ENCODE data around the gene ILK. TPM values are rescaled to one million over a fixed set of nuclear protein-coding genes. Genes with fewer than 3 reads are reported as not detected.

Gene ILK
- total and polyA plus RNA-seq, 10 of the 15 experiments (the other 5 are each of a cell fraction or from before 2014, with no cell fraction given): 51.8 to 163 (median 92.0) TPM

DNA sequence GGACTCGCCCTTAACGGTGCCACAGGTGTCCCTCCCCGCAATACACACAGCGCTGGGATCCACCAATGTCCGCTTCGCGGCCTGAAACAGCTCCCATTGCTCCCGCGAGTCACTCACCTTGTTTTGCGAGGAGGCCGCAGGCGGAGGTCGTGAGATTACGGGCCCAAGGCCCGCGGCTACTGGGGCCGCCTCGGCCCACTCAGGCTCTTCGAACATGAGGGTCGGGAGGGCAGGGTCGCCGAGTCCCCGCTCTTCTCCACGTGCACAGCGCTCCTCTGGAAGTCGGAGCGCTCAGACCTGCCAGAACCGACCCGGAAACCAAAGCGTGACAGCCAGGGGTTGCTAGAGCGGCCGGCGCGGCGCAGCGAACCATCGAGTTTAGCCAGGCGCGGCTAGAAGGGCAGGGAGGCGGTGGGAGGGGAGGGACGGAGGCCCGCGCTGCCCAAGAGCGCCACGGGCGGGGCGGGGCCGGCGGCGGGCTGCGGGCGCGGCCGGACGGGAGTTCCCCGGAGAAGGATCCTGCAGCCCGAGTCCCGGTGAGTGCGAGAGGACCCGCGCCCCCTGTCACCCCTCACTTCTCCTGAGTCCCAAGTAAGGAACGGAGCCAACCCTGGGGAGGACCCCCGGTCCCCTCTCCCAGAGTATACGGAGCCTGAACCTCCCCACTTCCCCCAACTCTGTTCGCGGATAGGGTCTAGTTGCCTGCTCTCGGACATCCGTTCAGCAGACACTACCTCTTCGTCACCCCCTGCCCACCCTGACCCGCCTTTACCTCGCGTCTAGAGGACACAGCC is at the start of gene ILK, which contains the start of gene RRP8 (continued):
- TF ChIP-seq BMI1 (IDR thresholded peaks at IDR 0.05; ENCODE audit: borderline replicate concordance) (no peak), RUNX3 (IDR thresholded peaks at IDR 0.05; ENCODE audit: low read length) (peak; percentile 75), EZH2 (IDR thresholded peaks at IDR 0.05; ENCODE audit: borderline replicate concordance, control insufficient read depth, low read depth, low read length) (no peak), CREM (IDR thresholded peaks at IDR 0.05; ENCODE audit: low read depth) (peak; percentile 78), EP300 (IDR thresholded peaks at IDR 0.05; ENCODE audit: borderline replicate concordance in 1 of 2, control insufficient read depth in 1 of 2, low read depth in 2 of 2, low read length in 2 of 2) (peak in 1 of 2 experiments; percentile 48; a peak in 1 of 4 replicates), ZNF24 (IDR thresholded peaks at IDR 0.05) (peak; percentile 85), CHD2 (IDR thresholded peaks at IDR 0.05; ENCODE audit: borderline replicate concordance, low read depth, low read length) (peak; percentile 68), MXI1 (IDR thresholded peaks at IDR 0.05; ENCODE audit: low read depth, low read length) (peak; percentile 96), ASH2L (IDR thresholded peaks at IDR 0.05; ENCODE audit: borderline replicate concordance, low read depth) (peak; percentile 42; the same call in 1 of the 2 replicates), BCL11A (IDR thresholded peaks at IDR 0.05; ENCODE audit: low read depth, low read length) (0 out of 2 replicates have a peak, but pooled peaks have one; percentile 28), CEBPB (IDR thresholded peaks at IDR 0.05; ENCODE audit: borderline replicate concordance in 1 of 2, low read depth in 2 of 2, low read length in 2 of 2) (no peak; a peak in 1 of 4 replicates), IKZF1 (conservative IDR thresholded peaks at IDR 0.05) (peak; percentile 94), ZNF274 (IDR thresholded peaks at IDR 0.05; ENCODE audit: insufficient read depth, insufficient read length) (no peak), MYC (IDR thresholded peaks at IDR 0.05; ENCODE audit: insufficient read depth, insufficient read length, insufficient replicate concordance, low read length, severe bottlenecking) (peak; percentile 81)
- TF ChIP-seq, protein P1, sequence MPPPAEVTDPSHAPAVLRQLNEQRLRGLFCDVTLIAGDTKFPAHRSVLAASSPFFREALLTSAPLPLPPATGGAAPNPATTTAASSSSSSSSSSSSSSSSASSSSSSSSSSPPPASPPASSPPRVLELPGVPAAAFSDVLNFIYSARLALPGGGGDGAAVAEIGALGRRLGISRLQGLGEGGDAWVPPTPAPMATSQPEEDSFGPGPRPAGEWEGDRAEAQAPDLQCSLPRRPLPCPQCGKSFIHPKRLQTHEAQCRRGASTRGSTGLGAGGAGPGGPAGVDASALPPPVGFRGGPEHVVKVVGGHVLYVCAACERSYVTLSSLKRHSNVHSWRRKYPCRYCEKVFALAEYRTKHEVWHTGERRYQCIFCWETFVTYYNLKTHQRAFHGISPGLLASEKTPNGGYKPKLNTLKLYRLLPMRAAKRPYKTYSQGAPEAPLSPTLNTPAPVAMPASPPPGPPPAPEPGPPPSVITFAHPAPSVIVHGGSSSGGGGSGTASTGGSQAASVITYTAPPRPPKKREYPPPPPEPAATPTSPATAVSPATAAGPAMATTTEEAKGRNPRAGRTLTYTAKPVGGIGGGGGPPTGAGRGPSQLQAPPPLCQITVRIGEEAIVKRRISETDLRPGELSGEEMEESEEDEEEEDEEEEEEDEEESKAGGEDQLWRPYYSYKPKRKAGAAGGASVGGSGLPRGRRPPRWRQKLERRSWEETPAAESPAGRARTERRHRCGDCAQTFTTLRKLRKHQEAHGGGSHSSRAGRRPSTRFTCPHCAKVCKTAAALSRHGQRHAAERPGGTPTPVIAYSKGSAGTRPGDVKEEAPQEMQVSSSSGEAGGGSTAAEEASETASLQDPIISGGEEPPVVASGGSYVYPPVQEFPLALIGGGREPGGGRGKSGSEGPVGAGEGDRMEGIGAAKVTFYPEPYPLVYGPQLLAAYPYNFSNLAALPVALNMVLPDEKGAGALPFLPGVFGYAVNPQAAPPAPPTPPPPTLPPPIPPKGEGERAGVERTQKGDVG (CRISPR knock-in tag; IDR thresholded peaks at IDR 0.05): no peak
- TF ChIP-seq, protein P2, sequence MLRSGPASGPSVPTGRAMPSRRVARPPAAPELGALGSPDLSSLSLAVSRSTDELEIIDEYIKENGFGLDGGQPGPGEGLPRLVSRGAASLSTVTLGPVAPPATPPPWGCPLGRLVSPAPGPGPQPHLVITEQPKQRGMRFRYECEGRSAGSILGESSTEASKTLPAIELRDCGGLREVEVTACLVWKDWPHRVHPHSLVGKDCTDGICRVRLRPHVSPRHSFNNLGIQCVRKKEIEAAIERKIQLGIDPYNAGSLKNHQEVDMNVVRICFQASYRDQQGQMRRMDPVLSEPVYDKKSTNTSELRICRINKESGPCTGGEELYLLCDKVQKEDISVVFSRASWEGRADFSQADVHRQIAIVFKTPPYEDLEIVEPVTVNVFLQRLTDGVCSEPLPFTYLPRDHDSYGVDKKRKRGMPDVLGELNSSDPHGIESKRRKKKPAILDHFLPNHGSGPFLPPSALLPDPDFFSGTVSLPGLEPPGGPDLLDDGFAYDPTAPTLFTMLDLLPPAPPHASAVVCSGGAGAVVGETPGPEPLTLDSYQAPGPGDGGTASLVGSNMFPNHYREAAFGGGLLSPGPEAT (IDR thresholded peaks at IDR 0.05; ENCODE audit: low read depth): peak; percentile 68
- TF ChIP-seq, protein P3, sequence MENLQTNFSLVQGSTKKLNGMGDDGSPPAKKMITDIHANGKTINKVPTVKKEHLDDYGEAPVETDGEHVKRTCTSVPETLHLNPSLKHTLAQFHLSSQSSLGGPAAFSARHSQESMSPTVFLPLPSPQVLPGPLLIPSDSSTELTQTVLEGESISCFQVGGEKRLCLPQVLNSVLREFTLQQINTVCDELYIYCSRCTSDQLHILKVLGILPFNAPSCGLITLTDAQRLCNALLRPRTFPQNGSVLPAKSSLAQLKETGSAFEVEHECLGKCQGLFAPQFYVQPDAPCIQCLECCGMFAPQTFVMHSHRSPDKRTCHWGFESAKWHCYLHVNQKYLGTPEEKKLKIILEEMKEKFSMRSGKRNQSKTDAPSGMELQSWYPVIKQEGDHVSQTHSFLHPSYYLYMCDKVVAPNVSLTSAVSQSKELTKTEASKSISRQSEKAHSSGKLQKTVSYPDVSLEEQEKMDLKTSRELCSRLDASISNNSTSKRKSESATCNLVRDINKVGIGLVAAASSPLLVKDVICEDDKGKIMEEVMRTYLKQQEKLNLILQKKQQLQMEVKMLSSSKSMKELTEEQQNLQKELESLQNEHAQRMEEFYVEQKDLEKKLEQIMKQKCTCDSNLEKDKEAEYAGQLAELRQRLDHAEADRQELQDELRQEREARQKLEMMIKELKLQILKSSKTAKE (IDR thresholded peaks at IDR 0.05; ENCODE audit: low read depth, poor library complexity, severe bottlenecking): no peak
- TF ChIP-seq, protein P4, sequence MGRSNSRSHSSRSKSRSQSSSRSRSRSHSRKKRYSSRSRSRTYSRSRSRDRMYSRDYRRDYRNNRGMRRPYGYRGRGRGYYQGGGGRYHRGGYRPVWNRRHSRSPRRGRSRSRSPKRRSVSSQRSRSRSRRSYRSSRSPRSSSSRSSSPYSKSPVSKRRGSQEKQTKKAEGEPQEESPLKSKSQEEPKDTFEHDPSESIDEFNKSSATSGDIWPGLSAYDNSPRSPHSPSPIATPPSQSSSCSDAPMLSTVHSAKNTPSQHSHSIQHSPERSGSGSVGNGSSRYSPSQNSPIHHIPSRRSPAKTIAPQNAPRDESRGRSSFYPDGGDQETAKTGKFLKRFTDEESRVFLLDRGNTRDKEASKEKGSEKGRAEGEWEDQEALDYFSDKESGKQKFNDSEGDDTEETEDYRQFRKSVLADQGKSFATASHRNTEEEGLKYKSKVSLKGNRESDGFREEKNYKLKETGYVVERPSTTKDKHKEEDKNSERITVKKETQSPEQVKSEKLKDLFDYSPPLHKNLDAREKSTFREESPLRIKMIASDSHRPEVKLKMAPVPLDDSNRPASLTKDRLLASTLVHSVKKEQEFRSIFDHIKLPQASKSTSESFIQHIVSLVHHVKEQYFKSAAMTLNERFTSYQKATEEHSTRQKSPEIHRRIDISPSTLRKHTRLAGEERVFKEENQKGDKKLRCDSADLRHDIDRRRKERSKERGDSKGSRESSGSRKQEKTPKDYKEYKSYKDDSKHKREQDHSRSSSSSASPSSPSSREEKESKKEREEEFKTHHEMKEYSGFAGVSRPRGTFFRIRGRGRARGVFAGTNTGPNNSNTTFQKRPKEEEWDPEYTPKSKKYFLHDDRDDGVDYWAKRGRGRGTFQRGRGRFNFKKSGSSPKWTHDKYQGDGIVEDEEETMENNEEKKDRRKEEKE (IDR thresholded peaks at IDR 0.05): no peak

Measured in GM12878 (cell line).